ENCODE measurements around the gene FIG4.

DNA sequence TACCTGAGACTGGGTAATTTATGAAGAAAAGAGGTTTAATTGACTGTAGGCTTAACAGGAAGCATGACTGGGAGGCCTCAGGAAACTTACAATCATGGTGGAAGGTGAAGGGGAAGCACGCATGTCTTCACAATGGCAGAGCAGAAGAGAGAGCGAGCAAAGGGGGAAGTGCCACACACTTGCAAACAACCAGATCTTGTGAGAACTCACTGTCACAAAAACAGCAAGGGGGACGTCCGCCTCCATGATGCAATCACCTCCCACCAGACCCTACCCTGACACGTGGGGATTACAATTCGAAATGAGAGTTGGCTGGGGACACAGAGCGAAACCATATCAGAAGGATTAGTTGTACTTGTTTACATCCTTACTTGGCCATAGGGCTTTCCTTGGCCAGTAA, 49.7 kb downstream of the FIG4 start:
- TF ChIP-seq CTCF (conservative IDR thresholded peaks at IDR 0.05; ENCODE audit: low read length) (no peak), EZH2phosphoT487 (IDR thresholded peaks at IDR 0.05; ENCODE audit: borderline replicate concordance) (no peak)
